Measurements from ENCODE around the gene CMTM3.

Gene CMTM3, protein sequence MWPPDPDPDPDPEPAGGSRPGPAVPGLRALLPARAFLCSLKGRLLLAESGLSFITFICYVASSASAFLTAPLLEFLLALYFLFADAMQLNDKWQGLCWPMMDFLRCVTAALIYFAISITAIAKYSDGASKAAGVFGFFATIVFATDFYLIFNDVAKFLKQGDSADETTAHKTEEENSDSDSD

DNA sequence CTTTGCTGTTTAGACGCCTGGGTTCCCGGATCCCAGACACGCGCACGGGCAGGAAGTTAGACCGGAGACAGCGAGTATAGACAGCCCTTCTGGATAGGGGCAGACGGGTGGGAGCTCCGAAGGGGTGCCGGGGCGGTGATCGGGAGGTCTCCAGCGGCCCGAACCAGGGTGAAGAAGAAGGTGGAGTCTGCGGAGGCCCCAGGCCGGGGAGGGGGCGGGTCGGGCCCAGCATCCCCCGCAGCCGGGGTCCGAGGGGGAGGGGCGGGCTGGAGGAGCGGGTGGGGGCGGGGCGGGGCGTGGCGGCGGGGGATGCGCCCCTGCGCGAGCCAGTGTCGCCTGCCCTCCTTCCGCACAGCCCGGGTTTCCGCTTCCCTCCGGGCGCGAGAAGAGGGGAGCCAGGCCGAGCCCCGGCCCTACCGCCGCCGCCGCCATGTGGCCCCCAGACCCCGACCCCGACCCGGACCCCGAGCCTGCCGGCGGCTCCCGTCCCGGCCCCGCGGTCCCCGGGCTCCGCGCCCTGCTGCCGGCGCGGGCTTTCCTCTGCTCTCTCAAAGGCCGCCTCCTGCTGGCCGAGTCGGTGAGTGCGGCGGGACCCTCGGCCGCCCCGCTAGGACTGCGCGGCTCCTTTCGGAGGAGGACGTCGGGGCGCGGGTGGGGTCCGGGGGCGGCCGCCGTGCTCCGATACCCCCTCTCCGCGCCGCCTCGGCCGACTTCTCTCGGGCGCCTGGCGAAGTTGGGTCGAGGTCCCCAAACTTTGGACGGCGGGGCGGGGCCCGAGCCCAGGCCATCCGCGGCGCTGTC is at the start of gene CMTM3:
Gene CMTM3, plus strand, starts transcription at position 329 of the 801 bp plus-strand sequence. Its CDS starts 102 bp downstream, at position 431.
- peaks cover 34% of the 10 kb centered on the region for H3K36me3 ChIP-seq (ENCODE audit: insufficient read depth, insufficient read length, low read length)
- H3K9me3 ChIP-seq (ENCODE audit: insufficient read depth, low read length) = peaks cover 12% of the 10 kb centered on the region; the same call in 1 of the 2 replicates
- DNase-seq (ENCODE audit: low read depth, low spot score) = peak; percentile 60
- no peak for TF ChIP-seq ZNF274 (IDR thresholded peaks at IDR 0.05; ENCODE audit: low read depth, low read length)
- TF ChIP-seq YY1 (IDR thresholded peaks at IDR 0.05; ENCODE audit: insufficient read depth, insufficient read length) = no peak
- TF ChIP-seq SUZ12 (IDR thresholded peaks at IDR 0.05; ENCODE audit: extremely low read depth, insufficient read depth, insufficient read length) = no peak
- H3K9ac ChIP-seq (ENCODE audit: insufficient read length, low read depth) = peak within 1 kb of the TSS; percentile 86
- peaks cover 5% of the 10 kb centered on the region for H3K27me3 ChIP-seq (ENCODE audit: insufficient read depth, insufficient read length)
- H3K4me3 ChIP-seq (ENCODE audit: insufficient read length, low read depth) = peak within 1 kb of the TSS; percentile 69
- H3K4me1 ChIP-seq (ENCODE audit: insufficient read depth, insufficient read length) = peaks cover 24% of the 10 kb centered on the region

GRCh38 chr16:66560107-66560506 is 44.4 kb upstream of the CMTM3 start:
- no peaks in the 10 kb centered on the region for H3K9me3 ChIP-seq (ENCODE audit: insufficient read depth, low read length)
- no peaks in the 10 kb centered on the region for H3K36me3 ChIP-seq (ENCODE audit: insufficient read depth, insufficient read length, low read length)
- TF ChIP-seq SUZ12 (IDR thresholded peaks at IDR 0.05; ENCODE audit: extremely low read depth, insufficient read depth, insufficient read length) (no peak), YY1 (IDR thresholded peaks at IDR 0.05; ENCODE audit: insufficient read depth, insufficient read length) (no peak), ZNF274 (IDR thresholded peaks at IDR 0.05; ENCODE audit: low read depth, low read length) (no peak)
- no peaks in the 10 kb centered on the region for H3K4me1 ChIP-seq (ENCODE audit: insufficient read depth, insufficient read length)
- DNase-seq (ENCODE audit: low read depth, low spot score) = no peak
- H3K27me3 ChIP-seq (ENCODE audit: insufficient read depth, insufficient read length) = peaks cover 18% of the 10 kb centered on the region
- no peak overlapping the region for H3K4me3 ChIP-seq (ENCODE audit: insufficient read length, low read depth)
- H3K9ac ChIP-seq (ENCODE audit: insufficient read length, low read depth) = no peak overlapping the region

- H3K36me3 ChIP-seq (ENCODE audit: insufficient read depth, insufficient read length, low read length) = no peaks in the 10 kb centered on the region
- no peaks in the 10 kb centered on the region for H3K9me3 ChIP-seq (ENCODE audit: insufficient read depth, low read length)
- DNase-seq (ENCODE audit: low read depth, low spot score) = no peak
- H3K27me3 ChIP-seq (ENCODE audit: insufficient read depth, insufficient read length) = peaks cover 32% of the 10 kb centered on the region
- H3K4me3 ChIP-seq (ENCODE audit: insufficient read length, low read depth) = no peak overlapping the region
- no peaks in the 10 kb centered on the region for H3K4me1 ChIP-seq (ENCODE audit: insufficient read depth, insufficient read length)
- TF ChIP-seq SUZ12 (IDR thresholded peaks at IDR 0.05; ENCODE audit: extremely low read depth, insufficient read depth, insufficient read length) = no peak
- no peak for TF ChIP-seq YY1 (IDR thresholded peaks at IDR 0.05; ENCODE audit: insufficient read depth, insufficient read length)
- TF ChIP-seq ZNF274 (IDR thresholded peaks at IDR 0.05; ENCODE audit: low read depth, low read length) = no peak
- H3K9ac ChIP-seq (ENCODE audit: insufficient read length, low read depth) = no peak overlapping the region
Observed at GRCh38 chr16:66561381-66562080, 43.0 kb upstream of the CMTM3 start.

- TF ChIP-seq ZNF274 (IDR thresholded peaks at IDR 0.05; ENCODE audit: low read depth, low read length) (no peak), SUZ12 (IDR thresholded peaks at IDR 0.05; ENCODE audit: extremely low read depth, insufficient read depth, insufficient read length) (no peak), YY1 (IDR thresholded peaks at IDR 0.05; ENCODE audit: insufficient read depth, insufficient read length) (no peak)
- no peaks in the 10 kb centered on the region for H3K9me3 ChIP-seq (ENCODE audit: insufficient read depth, low read length)
- H3K9ac ChIP-seq (ENCODE audit: insufficient read length, low read depth) = no peak overlapping the region
- DNase-seq (ENCODE audit: low read depth, low spot score) = no peak
- no peaks in the 10 kb centered on the region for H3K4me1 ChIP-seq (ENCODE audit: insufficient read depth, insufficient read length)
- H3K27me3 ChIP-seq (ENCODE audit: insufficient read depth, insufficient read length) = peaks cover 40% of the 10 kb centered on the region
- H3K36me3 ChIP-seq (ENCODE audit: insufficient read depth, insufficient read length, low read length) = no peaks in the 10 kb centered on the region
- H3K4me3 ChIP-seq (ENCODE audit: insufficient read length, low read depth) = no peak overlapping the region
Observed at GRCh38 chr16:66562409-66562808, 42.1 kb upstream of the CMTM3 start.

DNA sequence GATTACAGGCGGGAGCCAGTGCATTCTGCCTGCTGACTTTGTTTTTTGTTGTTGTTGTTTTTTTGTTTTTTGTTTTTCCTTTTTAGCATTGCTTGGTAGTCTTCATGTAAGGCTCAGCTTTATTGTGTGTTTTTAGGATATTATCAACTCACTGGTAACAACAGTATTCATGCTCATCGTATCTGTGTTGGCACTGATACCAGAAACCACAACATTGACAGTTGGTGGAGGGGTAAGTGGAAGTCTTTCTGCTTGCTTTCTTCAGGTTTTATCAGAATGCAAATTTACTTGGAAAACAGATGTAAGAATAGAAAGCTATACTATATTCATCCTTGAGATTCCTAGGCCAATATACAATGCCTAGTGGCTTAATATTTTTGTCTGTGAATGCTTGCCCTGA is 41.5 kb upstream of the CMTM3 start:
- H3K9me3 ChIP-seq (ENCODE audit: insufficient read depth, low read length) = no peaks in the 10 kb centered on the region
- H3K4me3 ChIP-seq (ENCODE audit: insufficient read length, low read depth) = no peak overlapping the region
- H3K27me3 ChIP-seq (ENCODE audit: insufficient read depth, insufficient read length) = peaks cover 45% of the 10 kb centered on the region
- no peak for TF ChIP-seq ZNF274 (IDR thresholded peaks at IDR 0.05; ENCODE audit: low read depth, low read length)
- TF ChIP-seq SUZ12 (IDR thresholded peaks at IDR 0.05; ENCODE audit: extremely low read depth, insufficient read depth, insufficient read length) = no peak
- TF ChIP-seq YY1 (IDR thresholded peaks at IDR 0.05; ENCODE audit: insufficient read depth, insufficient read length) = no peak
- H3K9ac ChIP-seq (ENCODE audit: insufficient read length, low read depth) = no peak overlapping the region
- no peak for DNase-seq (ENCODE audit: low read depth, low spot score)
- H3K36me3 ChIP-seq (ENCODE audit: insufficient read depth, insufficient read length, low read length) = no peaks in the 10 kb centered on the region
- no peaks in the 10 kb centered on the region for H3K4me1 ChIP-seq (ENCODE audit: insufficient read depth, insufficient read length)

- Histone ChIP-seq H3K4me1 (ENCODE audit: insufficient read depth, insufficient read length) (no peaks in the 10 kb centered on the region), H3K9ac (ENCODE audit: insufficient read length, low read depth) (no peak overlapping the region), H3K27me3 (ENCODE audit: insufficient read depth, insufficient read length) (peaks cover 45% of the 10 kb centered on the region), H3K4me3 (ENCODE audit: insufficient read length, low read depth) (no peak overlapping the region), H3K36me3 (ENCODE audit: insufficient read depth, insufficient read length, low read length) (no peaks in the 10 kb centered on the region), H3K9me3 (ENCODE audit: insufficient read depth, low read length) (no peaks in the 10 kb centered on the region)
- DNase-seq (ENCODE audit: low read depth, low spot score) = no peak
- TF ChIP-seq SUZ12 (IDR thresholded peaks at IDR 0.05; ENCODE audit: extremely low read depth, insufficient read depth, insufficient read length) (no peak), YY1 (IDR thresholded peaks at IDR 0.05; ENCODE audit: insufficient read depth, insufficient read length) (no peak), ZNF274 (IDR thresholded peaks at IDR 0.05; ENCODE audit: low read depth, low read length) (no peak)
Observed at GRCh38 chr16:66563574-66564334, 40.8 kb upstream of the CMTM3 start.

Data from NT2/D1 (cell line).